GM12873 (cell line): ENCODE data around the gene ANKRD6.
A peak's percentile ranks its signal among the peaks of the same experiment; 100 is the strongest.

Experiments used
- CTCF ChIP-seq: IDR thresholded peaks from 2 replicates; pipeline ENCODE4 v1.5.1; 2012; ENCODE audit warnings: low read depth, mild to moderate bottlenecking, moderate library complexity, low read length, control low read depth; ENCODE audit not compliant: insufficient read depth; ENCODE audit errors: missing control alignments

Gene ANKRD6

DNA sequence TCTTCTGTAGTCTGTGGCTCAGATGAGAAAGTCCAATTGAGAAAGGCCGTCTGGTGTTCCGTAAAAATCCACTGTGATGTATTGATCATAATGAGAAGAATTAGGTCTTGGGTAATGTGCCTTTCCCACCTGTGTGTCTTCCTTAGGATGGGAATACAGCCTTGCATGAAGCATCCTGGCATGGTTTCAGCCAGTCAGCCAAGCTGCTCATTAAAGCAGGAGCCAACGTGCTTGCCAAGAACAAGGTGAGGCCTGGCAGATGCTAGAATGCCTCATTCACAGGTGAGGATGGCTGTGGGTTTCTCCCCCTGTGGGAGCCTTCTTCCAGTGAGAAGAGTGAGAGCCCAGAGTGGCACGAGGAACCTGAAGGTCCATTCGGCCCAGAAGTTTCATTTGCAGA is 172.9 kb downstream of the ANKRD6 start:
- no peak for TF ChIP-seq CTCF

DNA sequence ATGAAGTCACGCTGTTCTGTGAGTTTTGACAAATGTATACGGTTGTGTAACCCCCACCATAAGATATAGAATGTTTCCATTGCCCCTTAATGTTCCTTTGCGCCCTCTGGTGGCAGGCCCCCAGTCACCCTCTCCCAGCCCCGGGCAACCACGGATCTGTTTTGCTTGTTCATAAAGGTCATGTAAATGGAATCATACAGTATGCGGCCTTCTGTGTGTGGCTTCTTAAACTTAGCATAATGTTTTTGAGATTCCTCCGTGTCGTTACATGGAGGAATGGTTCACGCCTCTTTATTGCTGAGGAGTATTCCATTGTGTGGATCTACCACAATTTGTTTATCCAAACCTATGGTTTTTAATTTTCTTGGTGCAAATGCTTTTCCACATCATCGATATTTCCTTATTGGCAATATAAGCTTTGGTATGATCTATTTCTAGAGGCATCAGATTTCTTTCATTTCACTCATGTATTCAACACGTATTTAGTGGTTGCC is 177.2 kb downstream of the ANKRD6 start:
- TF ChIP-seq CTCF, result peak; percentile 85

DNA sequence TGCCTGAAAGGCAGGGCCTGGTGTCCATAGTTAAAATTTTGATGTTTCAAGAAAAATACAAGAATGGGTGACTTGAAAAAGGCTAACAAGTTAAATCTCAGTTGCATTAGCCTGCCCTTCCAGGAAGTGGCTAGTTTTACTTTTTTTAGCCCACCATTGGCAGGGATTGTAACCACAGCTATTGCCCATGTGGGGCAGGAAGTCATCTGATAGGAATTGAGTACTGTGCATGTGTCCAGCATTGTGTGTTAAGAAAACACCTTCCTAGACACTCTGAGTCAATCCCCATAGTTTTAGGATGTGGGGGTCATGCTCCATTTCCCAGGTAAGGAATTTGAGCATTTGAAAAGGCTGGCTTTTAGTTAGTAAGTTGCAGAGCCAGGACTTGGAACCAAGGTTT is 178.7 kb downstream of the ANKRD6 start:
- TF ChIP-seq CTCF, result no peak

DNA sequence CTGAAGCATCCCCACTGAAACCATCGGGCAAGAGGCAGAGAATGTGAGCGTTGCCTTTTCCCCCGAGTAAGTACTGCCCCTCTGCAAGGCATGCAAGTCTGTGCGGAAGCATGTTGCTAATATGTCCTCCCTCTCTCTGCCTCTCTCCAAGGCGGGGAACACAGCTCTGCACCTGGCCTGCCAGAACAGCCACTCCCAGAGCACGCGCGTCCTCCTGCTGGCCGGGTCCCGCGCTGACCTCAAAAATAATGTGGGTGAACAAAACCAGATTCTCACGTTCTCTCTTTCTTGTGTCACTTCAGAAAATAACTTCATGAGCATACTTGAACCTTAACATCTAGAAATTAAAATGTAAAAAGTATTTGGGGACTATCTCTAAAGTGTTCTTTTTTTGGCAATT is 179.2 kb downstream of the ANKRD6 start:
- TF ChIP-seq CTCF, result peak; percentile 2

DNA sequence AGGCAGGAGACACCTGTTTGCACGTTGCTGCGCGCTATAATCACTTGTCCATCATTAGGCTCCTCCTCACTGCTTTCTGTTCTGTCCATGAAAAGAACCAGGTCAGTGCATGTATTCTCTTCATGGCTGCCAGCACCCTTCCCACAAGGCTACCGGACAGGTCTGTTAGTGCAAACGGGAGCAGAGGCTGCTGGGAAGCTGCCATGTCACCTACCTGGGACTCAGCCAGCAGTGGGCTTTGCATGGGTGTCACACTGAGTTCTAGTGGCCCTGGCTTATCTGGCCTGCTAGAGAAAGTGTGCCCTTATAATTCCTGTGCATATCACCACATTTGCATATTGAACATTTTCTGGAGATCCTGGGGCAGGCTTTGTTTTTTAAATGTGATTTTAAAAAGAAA is 180.8 kb downstream of the ANKRD6 start:
- no peak for TF ChIP-seq CTCF

- TF ChIP-seq CTCF, result no peak
Observed at GRCh38 chr6:89615882-89616281, 182.9 kb downstream of the ANKRD6 start.

- TF ChIP-seq CTCF, result no peak
Observed at GRCh38 chr6:89616531-89616930, 183.6 kb downstream of the ANKRD6 start.
